Activated T-cell treated with anti-CD3 and anti-CD28 coated beads, Interleukin-2, amount 50 U/mL, for 24 hours (primary cell): ENCODE data around the gene IP6K1.
A peak's percentile ranks its signal among the peaks of the same experiment; 100 is the strongest.

Source experiments
- DNase-seq: peaks from one replicate; pipeline ENCODE4 v3.0.0-alpha.2; 2020
- H3K27ac Mint-ChIP-seq: 2 replicates; pipeline ENCODE4 v1.8.0; 2020; ENCODE audit warnings: mild to moderate bottlenecking, mixed read lengths
- H3K27me3 Mint-ChIP-seq: 2 replicates; pipeline ENCODE4 v1.8.0; 2020; ENCODE audit warnings: mixed read lengths
- H3K36me3 Mint-ChIP-seq: 2 replicates; pipeline ENCODE4 v1.8.0; 2020; ENCODE audit warnings: low read depth, mixed read lengths
- H3K4me1 Mint-ChIP-seq: 2 replicates; pipeline ENCODE4 v1.8.0; 2020; ENCODE audit warnings: low read depth, mixed read lengths
- H3K4me3 Mint-ChIP-seq: 2 replicates; pipeline ENCODE4 v1.8.0; 2020; ENCODE audit warnings: mild to moderate bottlenecking, moderate library complexity, mixed read lengths
- H3K9me3 Mint-ChIP-seq: 2 replicates; pipeline ENCODE4 v1.8.0; 2020; ENCODE audit warnings: mixed read lengths

The IP6K1 gene

GRCh38 chr3:49675912-49676311, 110.4 kb downstream of the IP6K1 start:
- Mint-ChIP-seq H3K27ac (peak overlapping the region; percentile 99), H3K9me3 (no peaks in the 10 kb centered on the region), H3K36me3 (peaks cover 72% of the 10 kb centered on the region), H3K4me1 (peaks cover 40% of the 10 kb centered on the region), H3K4me3 (peak overlapping the region; percentile 97), H3K27me3 (no peaks in the 10 kb centered on the region)
- no peak for DNase-seq

- Mint-ChIP-seq H3K27ac (peak overlapping the region; percentile 99), H3K9me3 (no peaks in the 10 kb centered on the region), H3K27me3 (no peaks in the 10 kb centered on the region), H3K36me3 (peaks cover 58% of the 10 kb centered on the region), H3K4me1 (peaks cover 35% of the 10 kb centered on the region), H3K4me3 (peak overlapping the region; percentile 97)
- DNase-seq, result no peak
These were observed 111.8 kb downstream of the IP6K1 start for GRCh38 chr3:49674497-49674983.
